Esophagus muscularis mucosa (tissue), 4 donors: ENCODE measurements around the gene EFNB3. TPM values are rescaled to one million over a fixed set of nuclear protein-coding genes. Genes with fewer than 3 reads are reported as not detected.
A peak's percentile ranks its signal among the peaks of the same experiment; 100 is the strongest.

Experiments used
- DNase-seq: peaks from one replicate; pipeline ENCODE4 v3.0.0-alpha.2; 2017; ENCODE audit errors: extremely low spot score
- H3K27ac ChIP-seq, 4 donors: fragments of 200-600 bp; sonication (generic); replicated peaks in 1 of 4; 1 replicate in 3 of 4; 2 replicates in 1 of 4; pipeline ENCODE4 v1.5.1; 2016 to 2019; ENCODE audit warnings: mild to moderate bottlenecking in 1 of 4
- H3K27me3 ChIP-seq, 4 donors: fragments of 200-600 bp; sonication (generic); one replicate each; pipeline versions ENCODE4 v1.5.1 to v1.6.0; 2016 to 2019
- H3K36me3 ChIP-seq, 4 donors: fragments of 200-600 bp; sonication (generic); one replicate each; pipeline ENCODE4 v1.5.1; 2016 to 2019
- H3K4me1 ChIP-seq, 4 donors: fragments of 200-600 bp; sonication (generic); one replicate each; pipeline ENCODE4 v1.5.1; 2016 to 2019
- H3K4me3 ChIP-seq, 4 donors: fragments of 200-600 bp; sonication (generic); 1 replicate in 2 of 4; 2 replicates in 2 of 4; pipeline ENCODE4 v1.5.1; 2016 to 2019; ENCODE audit warnings: mild to moderate bottlenecking in 4 of 4, moderate library complexity in 1 of 4
- H3K9me3 ChIP-seq, 4 donors: fragments of 200-600 bp; sonication (generic); 1 replicate in 3 of 4; 2 replicates in 1 of 4; pipeline ENCODE4 v1.5.1; 2016 to 2019
- EP300 ChIP-seq: sonication (generic); formaldehyde crosslinking; IDR thresholded peaks from one replicate; pipeline ENCODE4 v1.6.1; 2017; ENCODE audit warnings: antibody characterized with exemption
- POLR2A ChIP-seq: fragments of 450-650 bp; IDR thresholded peaks from one replicate; pipeline ENCODE4 v1.6.1; 2017; ENCODE audit warnings: antibody characterized with exemption, moderate library complexity, mild to moderate bottlenecking, low read depth
- POLR2AphosphoS5 ChIP-seq, 2 donors: sonication (generic); formaldehyde crosslinking; IDR thresholded peaks; one replicate each; pipeline ENCODE4 v1.6.1; 2017; ENCODE audit warnings: antibody characterized with exemption in 2 of 2
- WGBS: methylation state at CpG from one replicate; pipeline ENCODE4 v1.1.5; 2018; 5-methylcytosine and 5-hydroxymethylcytosine counted together
- intact Hi-C: fragments of 100-400 bp; cut with DNase I; formaldehyde crosslinking; loops from one replicate; pipeline ENCODE4 v1.15.1; 2023
- total RNA-seq, 4 donors: library from RNA; depleted of rRNA; stranded (reverse); fragments of >200 nt; gene quantifications; one replicate each; pipeline versions ENCODE4 v1.1.0 to v1.2.1, GENCODE V29; 2016
- TF ChIP-seq, protein P1 (sequence below), 3 experiments: fragments of 200-600 bp in 2 of 3; fragments of 450-650 bp in 1 of 3; sonication (generic) in 2 of 3; IDR thresholded peaks; one replicate each; pipeline ENCODE4 v1.5.1; 2017 to 2019; ENCODE audit warnings: antibody characterized with exemption in 3 of 3, mild to moderate bottlenecking in 2 of 3, moderate library complexity in 1 of 3

EFNB3 gene
- total RNA-seq, 4 donors from 2014 or later, result 0.17 to 0.42 (median 0.33) TPM

DNA sequence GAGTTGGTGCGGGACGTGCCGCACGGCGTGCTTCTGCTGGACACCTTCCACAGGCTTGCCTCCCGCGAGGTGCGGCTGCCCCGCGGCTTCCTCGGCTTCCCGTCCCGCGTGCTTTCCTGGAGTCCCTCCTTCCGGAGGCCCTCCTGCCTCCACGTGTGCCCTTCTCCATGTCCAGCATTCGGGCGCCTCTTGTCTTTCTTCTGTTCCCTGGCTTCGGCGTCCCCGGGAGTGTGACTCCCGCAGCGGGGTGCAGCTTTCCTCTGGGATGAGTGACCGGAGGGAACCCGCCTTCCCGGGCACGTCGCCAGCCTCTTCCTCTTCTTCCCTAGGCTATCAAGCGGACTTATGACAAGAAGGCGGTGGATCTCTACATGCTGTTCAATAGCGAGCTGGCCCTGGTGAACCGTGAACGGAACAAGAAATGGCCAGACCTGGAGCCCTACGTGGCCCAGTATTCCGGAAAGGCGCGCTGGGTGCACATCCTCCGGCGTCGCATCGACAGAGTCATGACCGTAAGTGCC lies 35.5 kb downstream of the EFNB3 start:
- 71% methylated on average over 41 of the region's 42 CpGs for WGBS
- intact Hi-C loops, result loop anchor here (10.0 kb wide), 1 partner anchor 84 kb away; no protein-coding TSS in a partner anchor
- peaks cover 0 to 34% (median 2%) of the 10 kb centered on the region in 4 donors for H3K27me3 ChIP-seq
- no peak overlapping the region for H3K27ac ChIP-seq
- no peak for DNase-seq
- no peaks in the 10 kb centered on the region for H3K36me3 ChIP-seq
- no peaks in the 10 kb centered on the region for H3K9me3 ChIP-seq
- no peak for TF ChIP-seq EP300
- peak overlapping the region in 2 of 4 donors; percentile 4 to 26 for H3K4me3 ChIP-seq
- H3K4me1 ChIP-seq, result no peaks in the 10 kb centered on the region

DNA sequence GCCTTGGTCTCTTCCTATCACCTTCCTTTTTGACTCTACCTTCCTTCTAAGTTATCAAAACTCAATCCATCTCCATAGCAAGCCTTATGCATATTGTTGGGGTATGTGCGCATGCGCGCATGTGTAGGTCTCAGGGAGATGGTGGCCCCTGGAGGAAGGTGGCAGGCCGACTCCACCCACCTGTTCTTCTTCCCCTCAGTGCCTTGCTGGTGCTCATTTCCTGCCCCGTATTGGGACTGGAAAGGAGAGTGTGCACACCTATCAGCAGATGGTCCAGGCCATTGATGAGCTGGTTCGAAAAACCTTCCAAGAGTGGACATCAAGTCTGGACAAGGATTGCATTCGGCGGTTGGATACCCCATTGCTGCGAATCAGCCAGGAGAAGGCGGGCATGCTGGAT lies 37.7 kb downstream of the EFNB3 start:
- Histone ChIP-seq H3K4me3 (no peak overlapping the region), H3K9me3 (no peaks in the 10 kb centered on the region), H3K27ac (no peak overlapping the region), H3K4me1 (no peaks in the 10 kb centered on the region), H3K36me3 (no peaks in the 10 kb centered on the region), H3K27me3 (peaks cover 0 to 30% (median 2%) of the 10 kb centered on the region in 4 donors)
- TF ChIP-seq POLR2A (no peak), EP300 (no peak), POLR2AphosphoS5 (IDR thresholded peaks at IDR 0.05) (no peak)
- TF ChIP-seq, protein P1, sequence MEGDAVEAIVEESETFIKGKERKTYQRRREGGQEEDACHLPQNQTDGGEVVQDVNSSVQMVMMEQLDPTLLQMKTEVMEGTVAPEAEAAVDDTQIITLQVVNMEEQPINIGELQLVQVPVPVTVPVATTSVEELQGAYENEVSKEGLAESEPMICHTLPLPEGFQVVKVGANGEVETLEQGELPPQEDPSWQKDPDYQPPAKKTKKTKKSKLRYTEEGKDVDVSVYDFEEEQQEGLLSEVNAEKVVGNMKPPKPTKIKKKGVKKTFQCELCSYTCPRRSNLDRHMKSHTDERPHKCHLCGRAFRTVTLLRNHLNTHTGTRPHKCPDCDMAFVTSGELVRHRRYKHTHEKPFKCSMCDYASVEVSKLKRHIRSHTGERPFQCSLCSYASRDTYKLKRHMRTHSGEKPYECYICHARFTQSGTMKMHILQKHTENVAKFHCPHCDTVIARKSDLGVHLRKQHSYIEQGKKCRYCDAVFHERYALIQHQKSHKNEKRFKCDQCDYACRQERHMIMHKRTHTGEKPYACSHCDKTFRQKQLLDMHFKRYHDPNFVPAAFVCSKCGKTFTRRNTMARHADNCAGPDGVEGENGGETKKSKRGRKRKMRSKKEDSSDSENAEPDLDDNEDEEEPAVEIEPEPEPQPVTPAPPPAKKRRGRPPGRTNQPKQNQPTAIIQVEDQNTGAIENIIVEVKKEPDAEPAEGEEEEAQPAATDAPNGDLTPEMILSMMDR (IDR thresholded peaks at IDR 0.05), result no peak
- DNase-seq, result no peak
- WGBS, result 61% methylated on average over 10 of the region's 10 CpGs
- intact Hi-C loops, result loop anchor here (10.0 kb wide), 1 partner anchor 82 kb away; no protein-coding TSS in a partner anchor

DNA sequence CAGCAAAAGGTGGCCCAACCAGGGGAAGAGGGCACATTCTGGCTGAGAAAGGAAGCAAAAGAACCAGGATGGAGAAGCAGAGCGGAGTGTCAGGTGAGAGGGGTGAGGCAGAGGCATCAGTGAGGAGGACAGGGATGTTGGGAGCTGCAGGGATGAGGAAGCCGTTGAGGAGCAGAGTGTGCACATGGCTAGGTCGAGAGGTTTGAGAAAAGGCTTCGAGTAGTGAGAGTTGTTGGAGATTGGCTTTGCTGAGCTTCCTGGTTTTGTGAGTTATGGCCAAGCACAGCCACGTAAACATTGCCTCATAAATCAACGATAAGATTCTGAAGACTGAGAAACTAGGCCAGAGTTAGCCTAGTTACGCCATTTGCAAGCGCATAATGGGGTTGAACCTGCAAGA lies 39.4 kb downstream of the EFNB3 start:
- 71% methylated on average over 8 of the region's 8 CpGs for WGBS
- TF ChIP-seq POLR2AphosphoS5 (IDR thresholded peaks at IDR 0.05) (no peak), EP300 (no peak), POLR2A (no peak)
- TF ChIP-seq, protein P1 (IDR thresholded peaks at IDR 0.05), result no peak
- no peak overlapping the region for H3K27ac ChIP-seq
- no peaks in the 10 kb centered on the region for H3K36me3 ChIP-seq
- no peaks in the 10 kb centered on the region for H3K4me1 ChIP-seq
- intact Hi-C loops, result loop anchor here (10.0 kb wide), 1 partner anchor 80 kb away; no protein-coding TSS in a partner anchor
- H3K9me3 ChIP-seq, result no peaks in the 10 kb centered on the region
- H3K27me3 ChIP-seq, result peaks cover 0 to 32% (median 2%) of the 10 kb centered on the region in 4 donors
- no peak overlapping the region for H3K4me3 ChIP-seq
- no peak for DNase-seq

DNA sequence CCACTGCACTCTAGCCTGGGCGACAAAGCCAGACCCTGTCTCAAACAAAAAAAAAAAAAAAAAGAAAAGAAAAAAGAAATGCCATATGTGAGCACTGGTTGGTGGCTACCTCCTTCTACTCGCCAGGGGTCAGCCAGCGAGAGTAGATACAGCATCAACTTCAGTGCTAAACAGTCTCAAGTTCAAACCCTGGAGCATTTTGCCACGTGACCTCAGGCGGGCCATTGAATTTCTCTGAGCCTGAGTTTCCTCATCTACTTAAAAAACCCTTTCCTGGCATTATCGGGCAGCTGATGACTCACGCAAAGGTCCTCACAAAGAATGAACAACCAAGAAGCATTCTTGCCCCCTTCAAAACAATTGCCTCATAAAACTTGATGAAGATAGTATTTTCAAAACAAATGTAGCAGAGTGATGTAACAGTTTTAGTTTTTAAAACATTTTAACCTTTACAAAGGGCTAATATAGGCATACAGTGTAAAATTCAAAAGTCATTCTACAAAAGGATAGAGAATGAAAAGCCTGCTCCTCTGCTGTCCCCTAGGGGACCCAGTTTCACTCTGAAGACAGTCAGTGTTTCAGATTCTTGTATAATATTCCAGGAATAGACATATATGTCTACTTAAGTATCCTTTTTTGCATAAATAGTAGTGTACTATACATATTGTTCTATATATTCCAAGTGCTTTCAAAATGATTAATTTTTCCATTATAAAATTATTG lies 40.9 kb downstream of the EFNB3 start:
- no peaks in the 10 kb centered on the region for H3K9me3 ChIP-seq
- TF ChIP-seq, protein P1 (IDR thresholded peaks at IDR 0.05), result no peak
- TF ChIP-seq POLR2AphosphoS5 (IDR thresholded peaks at IDR 0.05) (no peak), POLR2A (no peak), EP300 (no peak)
- H3K27me3 ChIP-seq, result peaks cover 0 to 23% (median 0%) of the 10 kb centered on the region in 4 donors
- no peaks in the 10 kb centered on the region for H3K4me1 ChIP-seq
- H3K27ac ChIP-seq, result no peak overlapping the region
- H3K36me3 ChIP-seq, result no peaks in the 10 kb centered on the region
- DNase-seq, result no peak
- WGBS, result 56% methylated on average over 7 of the region's 7 CpGs
- intact Hi-C loops, result loop anchor here (10.0 kb wide), 1 partner anchor 79 kb away; no protein-coding TSS in a partner anchor
- H3K4me3 ChIP-seq, result no peak overlapping the region

DNA sequence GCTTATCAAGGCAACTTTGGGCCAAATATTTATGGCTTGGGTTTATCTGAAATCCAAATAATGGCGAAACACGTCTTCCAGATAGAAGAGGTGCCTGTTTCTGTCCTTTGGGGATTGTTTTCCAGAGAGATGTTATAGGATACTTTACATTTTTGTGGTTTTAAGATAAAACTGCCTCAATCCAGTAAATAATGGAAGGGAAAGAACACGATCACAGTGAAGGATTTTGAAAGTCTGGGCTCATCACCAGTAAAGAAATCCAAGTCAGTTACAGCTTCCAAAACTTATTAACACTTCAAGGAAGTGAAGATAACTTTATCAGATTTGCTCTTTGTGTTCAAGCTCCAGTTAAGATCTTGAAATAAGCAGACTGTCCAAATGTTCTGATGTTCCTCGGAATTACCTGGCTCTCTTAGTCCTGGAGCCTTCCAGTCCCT lies 42.7 kb downstream of the EFNB3 start:
- WGBS, result 41% methylated on average over 4 of the region's 4 CpGs
- peaks cover 0 to 12% (median 0%) of the 10 kb centered on the region in 4 donors for H3K27me3 ChIP-seq
- peak overlapping the region in 1 of 4 donors; percentile 16 for H3K27ac ChIP-seq
- intact Hi-C loops, result loop anchor here (10.0 kb wide), 1 partner anchor 77 kb away; no protein-coding TSS in a partner anchor
- no peak for TF ChIP-seq POLR2A
- no peak for TF ChIP-seq POLR2AphosphoS5 (IDR thresholded peaks at IDR 0.05)
- TF ChIP-seq, protein P1 (IDR thresholded peaks at IDR 0.05), result no peak
- TF ChIP-seq EP300, result no peak
- no peak overlapping the region for H3K4me3 ChIP-seq
- no peaks in the 10 kb centered on the region for H3K4me1 ChIP-seq
- no peak for DNase-seq
- H3K9me3 ChIP-seq, result no peaks in the 10 kb centered on the region
- H3K36me3 ChIP-seq, result no peaks in the 10 kb centered on the region
